H1 (cell line): ENCODE data around the gene YPEL5. TPM values are rescaled to one million over a fixed set of nuclear protein-coding genes. Genes with fewer than 3 reads are reported as not detected.

Experiments
- ASH2L ChIP-seq: fragments of 200-600, 300-600 bp; sonication (generic); IDR thresholded peaks from one replicate; pipeline ENCODE4 v1.7.1; 2017; ENCODE audit warnings: low read length
- BCL11A ChIP-seq, 2 experiments: IDR thresholded peaks; one replicate each; pipeline ENCODE4 v1.6.1; 2011; ENCODE audit warnings: low read depth in 2 of 2, low read length in 2 of 2, mild to moderate bottlenecking in 2 of 2
- CBX8 ChIP-seq: fragments of 300-800, 300-1000 bp; sonication (generic); IDR thresholded peaks from 2 replicates; pipeline ENCODE4 v1.7.1; 2016; ENCODE audit warnings: low read depth, low read length, borderline replicate concordance
- CTCF ChIP-seq, 3 experiments: IDR thresholded peaks; 1 replicate in 2 of 3; 2 replicates in 1 of 3; pipeline versions ENCODE4 v1.5.1 to v1.6.1; 2011; ENCODE audit warnings: low read length in 3 of 3, mild to moderate bottlenecking in 3 of 3, inconsistent platforms in 2 of 3, low read depth in 1 of 3, moderate library complexity in 1 of 3; ENCODE audit not compliant: insufficient read depth in 1 of 3; ENCODE audit errors: control extremely low read depth in 1 of 3
- polyA plus RNA-seq, 7 experiments: library from polyadenylated mRNA; depleted of rRNA in 3 of 7; stranded (reverse) in 5 of 7; unstranded in 2 of 7; fragments of >200 nt in 5 of 7; fragments of 200-250 nt in 2 of 7; gene quantifications; 1 replicate in 5 of 7; 2 replicates in 1 of 7; 4 replicates in 1 of 7; pipeline versions ENCODE4 v1.2.1 to v1.2.3, GENCODE V29; 2011 to 2013; ENCODE audit warnings: missing spikeins in 2 of 7, mixed read lengths in 2 of 7
- total RNA-seq: library from RNA; stranded (reverse); fragmentation: NEBNext Ultra II Directional; extraction: Animal tissue kit (Norgen Biotek cat#: 25700); gene quantifications from 2 replicates; pipeline ENCODE4 v1.2.1, GENCODE V29; 2021

YPEL5 gene
- total and polyA plus RNA-seq, 2 of the 8 experiments (the other 6 are each of a cell fraction or from before 2014, with no cell fraction given): 18.5 to 28.0 TPM

- peak; percentile 91 to 99 (median 94) for TF ChIP-seq CTCF (IDR thresholded peaks at IDR 0.05; ENCODE audit: control extremely low read depth in 1 of 3, insufficient read depth in 1 of 3, low read depth in 1 of 3, low read length in 3 of 3)
- no peak for TF ChIP-seq CBX8
- TF ChIP-seq BCL11A (IDR thresholded peaks at IDR 0.05; ENCODE audit: low read depth in 2 of 2, low read length in 2 of 2): no peak
- no peak for TF ChIP-seq ASH2L
Observed at GRCh38 chr2:30115141-30115980, 31.4 kb upstream of the YPEL5 start (continued).
